ENCODE data around the gene MACROH2A2. TPM values are rescaled to one million over a fixed set of nuclear protein-coding genes. Genes with fewer than 3 reads are reported as not detected.

The MACROH2A2 gene
- total and polyA plus RNA-seq, 2 of the 13 experiments (the other 11 are each of a cell fraction or from before 2014, with no cell fraction given): 9.8 to 43.1 TPM

DNA sequence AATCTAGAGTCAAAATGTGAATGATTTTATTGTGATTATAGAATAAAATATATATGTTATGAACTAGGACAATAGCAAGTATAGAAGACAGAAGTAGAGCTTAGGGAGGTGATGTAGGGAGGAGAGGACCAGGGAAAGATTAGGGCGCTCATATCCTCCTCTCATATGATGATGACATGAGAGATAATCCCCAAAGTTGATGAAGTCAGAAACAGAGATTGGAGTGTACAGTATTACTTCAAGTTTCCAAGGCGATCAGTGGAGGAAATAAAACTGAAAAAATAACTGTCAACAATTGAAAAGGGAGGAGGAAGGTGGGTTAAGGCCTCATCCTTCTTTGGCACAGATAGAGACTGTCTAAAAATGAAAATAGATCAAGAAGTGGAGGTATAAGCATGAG is 14.9 kb downstream of the MACROH2A2 start:
- Histone ChIP-seq H3K27ac (ENCODE audit: extremely low read length, insufficient read depth, low read length) (no peak overlapping the region), H3K79me2 (ENCODE audit: insufficient read depth, low read length) (peaks cover 2% of the 10 kb centered on the region), H3K9me3 (ENCODE audit: low read length) (no peaks in the 10 kb centered on the region), H3K4me2 (ENCODE audit: low read depth, low read length) (no peak overlapping the region), H3K4me1 (ENCODE audit: insufficient read depth, low read length) (no peaks in the 10 kb centered on the region), H2AFZ (ENCODE audit: low read length) (no peak overlapping the region), H3K4me3 (replicated peaks in 1 of 3; ENCODE audit: insufficient read depth in 1 of 3, low read depth in 2 of 3, low read length in 3 of 3) (no peak overlapping the region), H3K27me3 (ENCODE audit: control insufficient read depth in 1 of 2, insufficient read depth in 2 of 2, low read length in 2 of 2) (no peaks in the 10 kb centered on the region), H3K9ac (ENCODE audit: insufficient read depth, low read depth, low read length) (no peak overlapping the region), H3K36me3 (replicated peaks in 1 of 2; ENCODE audit: control insufficient read depth in 1 of 2, insufficient read depth in 2 of 2, low read length in 2 of 2) (no peaks in the 10 kb centered on the region; a peak in 2 of 5 replicates), H4K20me1 (ENCODE audit: insufficient read depth, low read length) (no peaks in the 10 kb centered on the region)
- ChIA-PET POLR2A (no interaction called here), CTCF (ENCODE audit: low intra/inter-chr PET ratio, low total read pairs) (no interaction called here)
- no peak for ATAC-seq
- intact Hi-C loops (cut with micrococcal nuclease; ENCODE audit: unreplicated experiment): no loop called here
- TF ChIP-seq, protein P1, sequence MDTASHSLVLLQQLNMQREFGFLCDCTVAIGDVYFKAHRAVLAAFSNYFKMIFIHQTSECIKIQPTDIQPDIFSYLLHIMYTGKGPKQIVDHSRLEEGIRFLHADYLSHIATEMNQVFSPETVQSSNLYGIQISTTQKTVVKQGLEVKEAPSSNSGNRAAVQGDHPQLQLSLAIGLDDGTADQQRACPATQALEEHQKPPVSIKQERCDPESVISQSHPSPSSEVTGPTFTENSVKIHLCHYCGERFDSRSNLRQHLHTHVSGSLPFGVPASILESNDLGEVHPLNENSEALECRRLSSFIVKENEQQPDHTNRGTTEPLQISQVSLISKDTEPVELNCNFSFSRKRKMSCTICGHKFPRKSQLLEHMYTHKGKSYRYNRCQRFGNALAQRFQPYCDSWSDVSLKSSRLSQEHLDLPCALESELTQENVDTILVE (CRISPR knock-in tag; IDR thresholded peaks at IDR 0.05): no peak
- TF ChIP-seq NKX3-1 (CRISPR knock-in tag; IDR thresholded peaks at IDR 0.05) (no peak), ZNF674 (CRISPR knock-in tag; IDR thresholded peaks at IDR 0.05; ENCODE audit: low read depth) (no peak), ZFP1 (CRISPR knock-in tag; IDR thresholded peaks at IDR 0.05) (no peak), EED (CRISPR knock-in tag; IDR thresholded peaks at IDR 0.05) (no peak), TBX2 (CRISPR knock-in tag; IDR thresholded peaks at IDR 0.05; ENCODE audit: borderline replicate concordance) (no peak), PBX3 (CRISPR knock-in tag; IDR thresholded peaks at IDR 0.05; ENCODE audit: borderline replicate concordance) (no peak)
- TF ChIP-seq, protein P2, sequence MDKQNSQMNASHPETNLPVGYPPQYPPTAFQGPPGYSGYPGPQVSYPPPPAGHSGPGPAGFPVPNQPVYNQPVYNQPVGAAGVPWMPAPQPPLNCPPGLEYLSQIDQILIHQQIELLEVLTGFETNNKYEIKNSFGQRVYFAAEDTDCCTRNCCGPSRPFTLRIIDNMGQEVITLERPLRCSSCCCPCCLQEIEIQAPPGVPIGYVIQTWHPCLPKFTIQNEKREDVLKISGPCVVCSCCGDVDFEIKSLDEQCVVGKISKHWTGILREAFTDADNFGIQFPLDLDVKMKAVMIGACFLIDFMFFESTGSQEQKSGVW (CRISPR knock-in tag; IDR thresholded peaks at IDR 0.05; ENCODE audit: borderline replicate concordance): no peak
- 94% methylated on average over 2 of the region's 2 CpGs for WGBS (ENCODE audit: low lambda C conversion rate)
- no peak for FAIRE-seq
- in situ Hi-C loops (cut with HindIII; ENCODE audit: extremely low pct_ligation_motif_present, low pct_unique_long_range_greater_than_20kb): no loop called here
- DNase-seq (ENCODE audit: low spot score): no peak
- no TSS peak for BruUV-seq (replicated peaks)
